ENCODE results near the gene POLR2E. TPM values are rescaled to one million over a fixed set of nuclear protein-coding genes. Genes with fewer than 3 reads are reported as not detected.

The POLR2E gene
- total RNA-seq, 1 experiment from 2014 or later, result 281 TPM

GRCh38 chr19:1040476-1041271 lies 54.5 kb downstream of the POLR2E start (continued):
- TF ChIP-seq CTCF (IDR thresholded peaks at IDR 0.05 in 2 of 3, conservative IDR thresholded peaks at IDR 0.05 in 1 of 3; ENCODE audit: borderline replicate concordance in 1 of 3, insufficient read depth in 1 of 3, low read depth in 2 of 3, low read length in 2 of 3) (no peak), MAX (IDR thresholded peaks at IDR 0.05) (no peak), FOSL1 (IDR thresholded peaks at IDR 0.05; ENCODE audit: low read depth) (no peak), EZH2phosphoT487 (IDR thresholded peaks at IDR 0.05; ENCODE audit: borderline replicate concordance) (no peak), SIN3A (IDR thresholded peaks at IDR 0.05; ENCODE audit: low read depth) (peak; percentile 45; the same call in 1 of the 2 replicates), EZH2 (IDR thresholded peaks at IDR 0.05) (no peak), CEBPB (IDR thresholded peaks at IDR 0.05; ENCODE audit: low read depth) (no peak), REST (IDR thresholded peaks at IDR 0.05; ENCODE audit: low read depth) (no peak), ZFX (IDR thresholded peaks at IDR 0.05) (0 out of 2 replicates have a peak, but pooled peaks have one; percentile 15), SRF (IDR thresholded peaks at IDR 0.05; ENCODE audit: low read depth) (no peak), YY1 (IDR thresholded peaks at IDR 0.05; ENCODE audit: extremely low read depth, insufficient replicate concordance, low read depth, low read length) (no peak), POLR2AphosphoS5 (IDR thresholded peaks at IDR 0.05; ENCODE audit: low read depth, low read length) (no peak; the same call in none of the 2 replicates)
